HG03095 (cell line): ENCODE results near the gene YIPF5.

Experiments used
- ATAC-seq: cut with Tn5 transposase; IDR thresholded peaks from one replicate; pipeline ENCODE4 v1.9.1; 2021; ENCODE audit warnings: moderate library complexity; ENCODE audit not compliant: unreplicated experiment

YIPF5 gene

GRCh38 chr5:144183254-144183889 lies 12.9 kb upstream of the YIPF5 start:
- no peak for ATAC-seq

- ATAC-seq, result no peak
Observed at GRCh38 chr5:144179226-144179625, 8.8 kb upstream of the YIPF5 start.

GRCh38 chr5:144177548-144177947 lies 7.1 kb upstream of the YIPF5 start:
- ATAC-seq, result no peak

GRCh38 chr5:144173766-144174165 lies 3.3 kb upstream of the YIPF5 start:
- no peak for ATAC-seq

- ATAC-seq, result no peak
Observed at GRCh38 chr5:144169904-144170275, 569 bp downstream of the YIPF5 start.

- ATAC-seq, result no peak
Observed at GRCh38 chr5:144167998-144168397, 2.5 kb downstream of the YIPF5 start.

- no peak for ATAC-seq
Observed at GRCh38 chr5:144166696-144167095, 3.8 kb downstream of the YIPF5 start.

- ATAC-seq, result no peak
Observed at GRCh38 chr5:144162686-144163085, 7.8 kb downstream of the YIPF5 start.

- ATAC-seq, result no peak
Observed at GRCh38 chr5:144156767-144157171, 13.7 kb downstream of the YIPF5 start.

GRCh38 chr5:144151026-144151425 lies 19.4 kb downstream of the YIPF5 start:
- no peak for ATAC-seq

- no peak for ATAC-seq
Observed at GRCh38 chr5:144144956-144145751, 25.3 kb downstream of the YIPF5 start.

GRCh38 chr5:144143625-144144024 lies 26.8 kb downstream of the YIPF5 start:
- ATAC-seq, result no peak

GRCh38 chr5:144142824-144143162 lies 27.7 kb downstream of the YIPF5 start:
- no peak for ATAC-seq

GRCh38 chr5:144142139-144142823 lies 28.2 kb downstream of the YIPF5 start:
- peak; percentile 96 for ATAC-seq

- no peak for ATAC-seq
Observed at GRCh38 chr5:144141585-144141984, 28.9 kb downstream of the YIPF5 start.

- no peak for ATAC-seq
Observed at GRCh38 chr5:144139586-144139985, 30.9 kb downstream of the YIPF5 start.

- ATAC-seq, result no peak
Observed at GRCh38 chr5:144135113-144135762, 35.2 kb downstream of the YIPF5 start.

- ATAC-seq, result no peak
Observed at GRCh38 chr5:144134194-144134826, 36.1 kb downstream of the YIPF5 start.

- ATAC-seq, result no peak
Observed at GRCh38 chr5:144133050-144133633, 37.3 kb downstream of the YIPF5 start.

- ATAC-seq, result no peak
Observed at GRCh38 chr5:144131261-144131660, 39.2 kb downstream of the YIPF5 start.

- ATAC-seq, result no peak
Observed at GRCh38 chr5:144130306-144130705, 40.2 kb downstream of the YIPF5 start.
